SU-DHL-6 (cell line): ENCODE measurements around the gene ADK.

Experiments used
- CTCF ChIP-seq: fragments of 200-600 bp; sonication (generic); IDR thresholded peaks from one replicate; pipeline ENCODE4 v1.5.1; 2017; ENCODE audit warnings: antibody characterized with exemption, mild to moderate bottlenecking, low read length, moderate library complexity; ENCODE audit not compliant: insufficient read depth, poor library complexity, severe bottlenecking
- EZH2phosphoT487 ChIP-seq: fragments of 200-600 bp; sonication (generic), shearing (Covaris generic); conservative IDR thresholded peaks from 2 replicates; pipeline ENCODE4 v1.6.1; 2018; ENCODE audit warnings: mild to moderate bottlenecking, antibody characterized with exemption, low read length, moderate library complexity, mixed read lengths

- TF ChIP-seq CTCF (no peak), EZH2phosphoT487 (no peak)
Measured at GRCh38 chr10:74118804-74119203, 32.2 kb upstream of the ADK start.
